ENCODE measurements around the gene CD70.
"Not testable (repeated sequence)": the region's sequence is repeated elsewhere in the genome, so short reads cannot be mapped to it uniquely, and the experiment has no call there.

Gene CD70

GRCh38 chr19:6586056-6586455 is 4.9 kb downstream of the CD70 start:
- no peaks in the 10 kb centered on the region for H3K36me3 ChIP-seq (replicated peaks)
- H3K27ac ChIP-seq = no peak overlapping the region
- no peak overlapping the region for H3K4me3 ChIP-seq (ENCODE audit: low read depth, low read length)
- no peak for DNase-seq
- in situ Hi-C loops (cut with HindIII; ENCODE audit: low pct_ligation_motif_present, low sequenced_read_pairs) = no loop called here
- TF ChIP-seq CTCF (IDR thresholded peaks at IDR 0.05; ENCODE audit: low read depth, low read length, missing control alignments) = no peak
- peaks cover 47% of the 10 kb centered on the region for H3K27me3 ChIP-seq (replicated peaks)

DNA sequence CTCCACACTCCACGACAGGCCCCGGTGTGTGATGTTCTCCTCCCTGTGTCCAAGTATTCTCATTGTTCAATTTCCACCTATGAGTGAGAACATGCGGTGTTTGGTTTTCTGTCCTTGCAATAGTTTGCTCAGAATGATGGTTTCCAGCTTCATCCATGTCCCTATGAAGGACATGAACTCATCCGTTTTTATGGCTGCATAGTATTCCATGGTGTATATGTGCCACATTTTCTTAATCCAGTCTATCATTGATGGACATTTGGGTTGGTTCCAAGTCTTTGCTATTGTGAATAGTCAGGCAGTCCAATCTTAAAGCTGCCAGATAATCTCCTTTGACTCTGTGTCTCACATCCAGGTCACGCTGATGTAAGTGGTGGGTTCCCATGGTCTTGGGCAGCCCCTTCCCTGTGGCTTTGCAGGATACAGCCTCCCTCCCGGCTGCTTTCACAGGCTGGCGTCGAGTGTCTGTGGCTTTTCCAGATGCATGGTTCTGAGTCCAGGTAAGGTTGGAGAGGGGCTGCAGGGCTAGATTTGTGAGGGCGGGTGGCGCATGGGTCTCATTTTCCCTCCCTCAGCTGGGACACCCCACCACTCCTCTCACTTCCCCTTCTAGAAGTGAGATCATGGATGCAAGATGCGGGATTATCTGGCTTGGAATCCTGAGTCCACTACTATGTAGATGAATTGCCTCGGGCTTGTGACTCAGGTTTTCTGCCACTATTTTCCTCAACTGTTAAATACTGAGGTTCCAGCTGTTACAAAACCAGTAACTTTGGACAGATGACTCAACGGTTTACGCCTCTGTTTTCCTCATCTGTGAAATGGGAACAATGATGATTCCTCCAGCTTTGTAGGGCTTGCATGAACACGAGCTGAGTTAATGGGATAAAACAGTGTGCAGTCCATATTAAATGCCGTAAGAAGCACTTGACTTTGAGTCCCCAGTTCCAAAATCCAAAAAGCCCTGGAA is 8.2 kb downstream of the CD70 start:
- in situ Hi-C loops (cut with HindIII; ENCODE audit: low pct_ligation_motif_present, low sequenced_read_pairs); H3K27ac ChIP-seq; DNase-seq; H3K4me3 ChIP-seq (ENCODE audit: low read depth, low read length); H3K36me3 ChIP-seq (replicated peaks): not testable (repeated sequence)
- peaks cover 16% of the 10 kb centered on the region for H3K27me3 ChIP-seq (replicated peaks)

DNA sequence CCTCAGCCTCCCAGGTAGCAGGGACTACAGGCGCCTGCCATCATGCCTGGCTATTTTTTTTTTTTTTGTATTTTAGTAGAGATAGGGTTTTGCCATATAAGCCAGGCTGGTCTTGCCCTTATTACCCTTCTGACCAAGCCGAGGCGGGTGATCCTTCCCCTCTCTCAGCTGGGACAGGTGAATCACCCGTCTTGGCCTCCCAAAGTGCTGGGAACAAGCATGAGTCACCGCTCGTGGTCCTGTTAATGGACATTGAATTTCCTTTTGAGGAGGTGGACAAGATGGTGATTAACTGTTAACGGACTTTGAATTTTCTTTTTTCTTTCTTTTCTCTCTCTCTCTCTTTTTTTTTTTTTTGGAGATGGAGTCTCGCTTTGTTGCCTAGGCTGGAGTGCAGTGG is 10.6 kb downstream of the CD70 start:
- Histone ChIP-seq H3K27ac (no peak overlapping the region), H3K27me3 (replicated peaks) (no peaks in the 10 kb centered on the region), H3K36me3 (replicated peaks) (no peaks in the 10 kb centered on the region), H3K4me3 (ENCODE audit: low read depth, low read length) (no peak overlapping the region)
- in situ Hi-C loops (cut with HindIII; ENCODE audit: low pct_ligation_motif_present, low sequenced_read_pairs) = no loop called here
- no peak for TF ChIP-seq CTCF (IDR thresholded peaks at IDR 0.05; ENCODE audit: low read depth, low read length, missing control alignments)
- no peak for DNase-seq

GRCh38 chr19:6579450-6580178 is 11.3 kb downstream of the CD70 start:
- no peaks in the 10 kb centered on the region for H3K27me3 ChIP-seq (replicated peaks)
- TF ChIP-seq CTCF (IDR thresholded peaks at IDR 0.05; ENCODE audit: low read depth, low read length, missing control alignments) = no peak
- DNase-seq = no peak
- H3K36me3 ChIP-seq (replicated peaks) = no peaks in the 10 kb centered on the region
- no peak overlapping the region for H3K4me3 ChIP-seq (ENCODE audit: low read depth, low read length)
- no peak overlapping the region for H3K27ac ChIP-seq
- in situ Hi-C loops (cut with HindIII; ENCODE audit: low pct_ligation_motif_present, low sequenced_read_pairs) = no loop called here

- TF ChIP-seq CTCF (IDR thresholded peaks at IDR 0.05; ENCODE audit: low read depth, low read length, missing control alignments) = no peak
- DNase-seq = no peak
- in situ Hi-C loops (cut with HindIII; ENCODE audit: low pct_ligation_motif_present, low sequenced_read_pairs) = no loop called here
- H3K36me3 ChIP-seq (replicated peaks) = no peaks in the 10 kb centered on the region
- no peaks in the 10 kb centered on the region for H3K27me3 ChIP-seq (replicated peaks)
- H3K4me3 ChIP-seq (ENCODE audit: low read depth, low read length) = no peak overlapping the region
- H3K27ac ChIP-seq = no peak overlapping the region
Observed at GRCh38 chr19:6577476-6578125, 13.3 kb downstream of the CD70 start.
